ENCODE results near the gene ANXA10. TPM values are rescaled to one million over a fixed set of nuclear protein-coding genes. Genes with fewer than 3 reads are reported as not detected.
A peak's percentile ranks its signal among the peaks of the same experiment; 100 is the strongest.

Gene ANXA10
- total and polyA plus RNA-seq, 2 of the 4 experiments (the other 2 are of a cell fraction), result 0.44 to 0.72 TPM

GRCh38 chr4:168098248-168098717 lies 5.9 kb downstream of the ANXA10 start:
- Histone ChIP-seq H2BK120ac (ENCODE audit: low read depth, low read length) (no peak overlapping the region), H3K36me3 (ENCODE audit: control insufficient read depth, insufficient read depth, low read length) (no peaks in the 10 kb centered on the region), H2AFZ (replicated peaks; ENCODE audit: low read length, poor library complexity) (no peak overlapping the region), H2BK20ac (ENCODE audit: low read depth, low read length) (no peak overlapping the region), H3K4ac (ENCODE audit: low read depth, low read length) (no peak overlapping the region), H3K27ac (ENCODE audit: insufficient read depth, low read length) (no peak overlapping the region), H3K56ac (ENCODE audit: extremely low read depth, insufficient read depth, low read length) (no peak overlapping the region), H2BK5ac (ENCODE audit: low read depth, low read length, poor library complexity, severe bottlenecking) (no peak overlapping the region), H3K9me3 (ENCODE audit: control insufficient read depth, insufficient read depth, low read length) (no peaks in the 10 kb centered on the region), H3K23ac (ENCODE audit: low read depth, low read length) (no peak overlapping the region), H2BK15ac (ENCODE audit: low read depth, low read length) (no peak overlapping the region), H3K79me1 (ENCODE audit: low read depth in 1 of 2, low read length in 2 of 2) (no peaks in the 10 kb centered on the region), H4K8ac (ENCODE audit: low read depth in 2 of 2, low read length in 2 of 2) (no peak overlapping the region), H3K4me1 (ENCODE audit: control insufficient read depth, insufficient read depth, low read length) (0 out of 2 replicates have a peak, but pooled peaks cover 4% of the 10 kb centered on the region), H3K9ac (ENCODE audit: low read depth, low read length) (no peak overlapping the region), H2AK5ac (ENCODE audit: low read depth, low read length) (no peak overlapping the region), H3K27me3 (ENCODE audit: control insufficient read depth, insufficient read depth, low read length) (no peaks in the 10 kb centered on the region), H3K4me3 (ENCODE audit: insufficient read depth, low read depth, low read length) (no peak overlapping the region), H3K14ac (replicated peaks; ENCODE audit: low read depth, low read length) (no peak overlapping the region), H3K18ac (ENCODE audit: low read depth, low read length) (no peak overlapping the region), H4K5ac (ENCODE audit: low read depth, low read length) (no peak overlapping the region), H4K20me1 (ENCODE audit: insufficient read depth, low read length) (no peaks in the 10 kb centered on the region), H2AK9ac (replicated peaks; ENCODE audit: low read depth, low read length, poor library complexity) (no peak overlapping the region), H3K9me1 (ENCODE audit: insufficient read depth, low read length) (no peaks in the 10 kb centered on the region), H3K4me2 (ENCODE audit: low read depth, low read length) (no peak overlapping the region), H4K91ac (ENCODE audit: insufficient read depth, low read depth, low read length) (no peak overlapping the region)
- WGBS, 2 experiments (ENCODE audit: extremely low coverage in 2 of 2, insufficient read length in 1 of 2), result no CpG with 5 or more reads among the region's 1 CpG
- DNase-seq (peak; percentile 62), ATAC-seq (ENCODE audit: low read depth) (peak; percentile 45)
- BruUV-seq (replicated peaks), result no TSS peak
- in situ Hi-C loops (cut with MboI; ENCODE audit: low sequenced_read_pairs) (no loop called here), dilution Hi-C loops (cut with HindIII; ENCODE audit: low sequenced_read_pairs, unreplicated experiment) (no loop called here), intact Hi-C loops (cut with micrococcal nuclease) (no loop called here)
- TF ChIP-seq ELK1 (IDR thresholded peaks at IDR 0.05; ENCODE audit: borderline replicate concordance, low read depth, low read length), result no peak
- TF ChIP-seq MAFK (IDR thresholded peaks at IDR 0.05; ENCODE audit: low read depth, low read length), result no peak
- no peak for TF ChIP-seq CTCF (conservative IDR thresholded peaks at IDR 0.05; ENCODE audit: low read depth, low read length)
- peak; percentile 56 for TF ChIP-seq FOS (IDR thresholded peaks at IDR 0.05; ENCODE audit: low read depth, low read length)
- peak; percentile 49; the same call in 1 of the 2 replicates for TF ChIP-seq CEBPB (IDR thresholded peaks at IDR 0.05; ENCODE audit: low read depth, low read length)
- no peak for TF ChIP-seq SMC3 (IDR thresholded peaks at IDR 0.05; ENCODE audit: low read depth, low read length)
- TF ChIP-seq RFX5 (IDR thresholded peaks at IDR 0.05; ENCODE audit: low read depth, low read length), result no peak
- TF ChIP-seq BHLHE40 (IDR thresholded peaks at IDR 0.05; ENCODE audit: low read depth, low read length), result no peak
- TF ChIP-seq MXI1 (IDR thresholded peaks at IDR 0.05; ENCODE audit: borderline replicate concordance, low read depth, low read length), result no peak
- TF ChIP-seq POLR2A (IDR thresholded peaks at IDR 0.05; ENCODE audit: low read depth, low read length), result no peak
- TF ChIP-seq MAZ (IDR thresholded peaks at IDR 0.05; ENCODE audit: borderline replicate concordance, low read depth, low read length), result no peak
- TF ChIP-seq NFE2L2 (IDR thresholded peaks at IDR 0.05; ENCODE audit: low read depth, low read length), result no peak
- ChIA-PET CTCF (no interaction called here), POLR2A (ENCODE audit: unreplicated experiment) (no interaction called here)
